HG03103 (cell line): ENCODE results near the gene CRYGB.
"Not testable (repeated sequence)": the region's sequence is repeated elsewhere in the genome, so short reads cannot be mapped to it uniquely, and the experiment has no call there.

Experiments used
- ATAC-seq: cut with Tn5 transposase; IDR thresholded peaks from one replicate; pipeline ENCODE4 v1.9.1; 2021; ENCODE audit warnings: low read depth; ENCODE audit not compliant: unreplicated experiment

The CRYGB gene

GRCh38 chr2:208118918-208119317 is 27.0 kb downstream of the CRYGB start:
- no peak for ATAC-seq

GRCh38 chr2:208117390-208117789 is 28.6 kb downstream of the CRYGB start:
- not testable (repeated sequence) for ATAC-seq

GRCh38 chr2:208112969-208113368 is 33.0 kb downstream of the CRYGB start:
- no peak for ATAC-seq

GRCh38 chr2:208112273-208112745 is 33.6 kb downstream of the CRYGB start:
- not testable (repeated sequence) for ATAC-seq

- no peak for ATAC-seq
These were observed 42.3 kb downstream of the CRYGB start for GRCh38 chr2:208103616-208104015.

GRCh38 chr2:208101716-208102631 is 44.0 kb downstream of the CRYGB start:
- ATAC-seq = no peak

- ATAC-seq = no peak
These were observed 46.1 kb downstream of the CRYGB start for GRCh38 chr2:208099682-208100470.

- ATAC-seq = not testable (repeated sequence)
These were observed 47.3 kb downstream of the CRYGB start for GRCh38 chr2:208098701-208099100.

- ATAC-seq = no peak
These were observed 47.7 kb downstream of the CRYGB start for GRCh38 chr2:208098267-208098666.

GRCh38 chr2:208097801-208098200 is 48.2 kb downstream of the CRYGB start:
- no peak for ATAC-seq

- no peak for ATAC-seq
These were observed 48.6 kb downstream of the CRYGB start for GRCh38 chr2:208097313-208097712.

GRCh38 chr2:208096080-208096479 is 49.9 kb downstream of the CRYGB start:
- ATAC-seq = no peak

- ATAC-seq = no peak
These were observed 52.8 kb downstream of the CRYGB start for GRCh38 chr2:208093128-208093527.
